T-helper 1 cell (primary cell): ENCODE measurements around the gene RRH.
A peak's percentile ranks its signal among the peaks of the same experiment; 100 is the strongest.
"Not testable (repeated sequence)": the region's sequence is repeated elsewhere in the genome, so short reads cannot be mapped to it uniquely, and the experiment has no call there.

ENCODE experiments used
- DNase-seq, 5 donors: peaks; one replicate each; pipeline ENCODE4 v3.0.0-alpha.2; 2012 to 2020
- total RNA-seq, 4 donors: gene quantifications; one replicate each; lab custom pipeline; 2026; lab: John Stamatoyannopoulos, UW

RRH gene, protein sequence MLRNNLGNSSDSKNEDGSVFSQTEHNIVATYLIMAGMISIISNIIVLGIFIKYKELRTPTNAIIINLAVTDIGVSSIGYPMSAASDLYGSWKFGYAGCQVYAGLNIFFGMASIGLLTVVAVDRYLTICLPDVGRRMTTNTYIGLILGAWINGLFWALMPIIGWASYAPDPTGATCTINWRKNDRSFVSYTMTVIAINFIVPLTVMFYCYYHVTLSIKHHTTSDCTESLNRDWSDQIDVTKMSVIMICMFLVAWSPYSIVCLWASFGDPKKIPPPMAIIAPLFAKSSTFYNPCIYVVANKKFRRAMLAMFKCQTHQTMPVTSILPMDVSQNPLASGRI
- 0.08 to 1.2 (median 0.33) reads per million in 4 donors for total RNA-seq

- no peak for DNase-seq
Observed at GRCh38 chr4:109827672-109828071, at the start of gene RRH. Gene RRH (plus strand): TSS chr4:109827972. CDS start chr4:109828028, 56 bp downstream.

DNA sequence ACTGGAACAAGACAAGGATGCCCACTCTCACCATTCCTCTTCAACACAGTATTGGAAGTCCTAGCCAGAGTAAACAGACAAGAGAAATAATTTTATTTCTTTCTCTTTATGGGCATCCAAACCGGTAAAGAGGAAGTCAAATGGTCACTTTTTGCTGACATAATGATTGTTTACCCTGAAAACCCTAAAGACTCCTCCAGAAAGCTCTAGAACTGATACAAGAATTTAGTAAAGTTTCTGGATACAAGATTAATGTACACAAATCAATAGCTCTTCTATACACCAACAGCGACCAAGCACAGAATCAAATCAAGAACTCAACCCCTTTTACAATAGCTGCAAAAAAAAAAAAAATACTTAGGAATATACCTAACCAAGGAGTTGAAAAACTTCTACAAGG lies 45.7 kb upstream of the RRH start:
- DNase-seq, result not testable (repeated sequence)

DNA sequence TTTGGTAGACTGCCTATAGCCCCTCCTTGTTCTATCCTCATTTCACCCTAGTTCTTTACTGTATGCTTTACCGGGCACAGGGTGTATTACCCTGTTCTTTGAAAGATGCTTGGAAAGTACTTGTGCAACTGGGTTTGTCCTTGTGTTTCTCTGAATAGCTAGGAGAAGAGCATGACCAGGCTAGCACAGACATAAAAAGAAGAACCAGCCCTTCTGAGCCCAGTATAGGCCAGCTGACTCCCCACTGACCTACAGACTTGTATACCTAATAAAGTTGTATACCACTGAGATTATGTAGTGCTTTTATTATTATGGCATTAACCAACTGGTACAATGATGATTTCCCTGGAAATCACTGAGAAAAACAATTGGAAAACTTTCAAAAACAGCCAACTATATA lies 40.9 kb upstream of the RRH start:
- no peak for DNase-seq

GRCh38 chr4:109787807-109788206 lies 40.0 kb upstream of the RRH start:
- no peak for DNase-seq

- DNase-seq, result no peak
Observed at GRCh38 chr4:109795059-109795458, 32.7 kb upstream of the RRH start.

DNA sequence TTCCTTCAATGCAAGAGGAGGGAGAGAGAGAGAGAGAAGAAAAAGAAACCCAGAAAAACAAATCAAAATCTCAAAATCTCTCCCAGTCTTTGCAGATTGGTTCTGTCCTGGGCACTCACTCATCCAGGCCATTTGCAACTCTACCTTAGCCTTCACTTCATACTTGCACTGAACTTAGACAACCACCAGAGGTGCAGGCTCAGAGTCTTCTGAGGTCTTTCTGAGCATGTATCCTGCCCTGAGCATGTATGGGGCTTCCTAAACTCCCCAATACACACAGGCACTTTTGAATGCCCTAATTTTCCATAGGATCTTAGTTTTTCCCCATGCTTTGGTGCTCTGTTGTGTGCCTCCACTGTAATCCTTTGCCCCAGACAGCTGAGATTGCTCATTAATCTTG lies 28.9 kb upstream of the RRH start:
- DNase-seq, result no peak

DNA sequence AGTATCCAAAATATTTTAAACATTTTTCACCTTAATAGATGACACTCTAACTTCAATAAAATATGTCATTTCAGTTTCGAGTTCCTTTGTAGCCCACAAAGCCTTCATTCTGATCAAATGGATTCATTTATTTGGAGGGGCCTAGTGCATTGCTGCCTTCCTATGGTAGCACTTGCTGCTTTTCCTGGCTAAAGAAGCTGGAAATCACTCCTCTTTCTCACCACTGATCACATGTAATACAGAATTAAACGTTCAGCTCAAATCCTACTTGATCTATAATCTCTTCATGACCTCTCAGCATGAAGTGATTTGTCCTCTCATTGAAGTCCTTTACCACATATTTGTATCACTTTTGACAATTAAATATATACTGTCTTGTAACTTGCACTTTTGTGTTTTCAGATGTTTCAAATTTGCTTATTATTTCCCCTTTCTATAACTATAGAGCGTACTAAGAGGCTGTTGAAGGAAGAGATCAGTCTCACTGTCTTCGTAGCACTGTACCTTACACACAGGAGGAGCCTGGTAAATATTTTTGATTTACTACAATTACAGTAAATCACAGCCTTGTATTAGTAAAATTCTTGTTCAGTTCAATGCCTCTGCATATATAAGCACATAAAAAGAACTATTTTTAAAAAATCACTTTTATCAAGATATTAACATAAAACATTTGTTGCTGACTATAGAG lies 26.5 kb upstream of the RRH start:
- no peak for DNase-seq

DNA sequence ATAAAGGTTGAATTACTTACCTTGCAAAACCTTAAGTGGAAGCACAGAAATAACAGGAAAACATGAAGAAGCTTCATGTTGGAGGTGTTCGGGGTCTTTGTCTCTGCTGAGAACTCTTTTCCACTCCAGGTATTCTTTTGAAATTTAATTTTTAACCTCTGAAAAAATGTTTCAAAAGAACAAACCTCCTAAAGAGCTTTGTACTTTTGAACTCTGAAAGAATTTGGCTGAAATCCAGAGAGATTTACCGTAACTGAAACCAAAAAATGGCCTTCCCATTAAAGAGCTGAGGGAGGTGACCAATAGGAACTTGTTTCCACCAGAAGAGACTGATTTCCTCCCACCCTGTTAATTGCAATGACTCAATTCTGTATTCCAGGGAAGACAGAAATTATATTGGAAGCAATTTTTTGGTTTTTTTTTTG lies 25.9 kb upstream of the RRH start, which contains the start of gene CFI:
CFI (minus strand) TSS at position 105 of the 425 bp plus-strand sequence; CDS start at position 77, 28 bp downstream.
- DNase-seq, result no peak

GRCh38 chr4:109803924-109804571 lies 23.7 kb upstream of the RRH start:
- DNase-seq, result peak in 2 of 5 donors; percentile 10 to 33

GRCh38 chr4:109809655-109810054 lies 18.1 kb upstream of the RRH start:
- DNase-seq, result no peak

DNA sequence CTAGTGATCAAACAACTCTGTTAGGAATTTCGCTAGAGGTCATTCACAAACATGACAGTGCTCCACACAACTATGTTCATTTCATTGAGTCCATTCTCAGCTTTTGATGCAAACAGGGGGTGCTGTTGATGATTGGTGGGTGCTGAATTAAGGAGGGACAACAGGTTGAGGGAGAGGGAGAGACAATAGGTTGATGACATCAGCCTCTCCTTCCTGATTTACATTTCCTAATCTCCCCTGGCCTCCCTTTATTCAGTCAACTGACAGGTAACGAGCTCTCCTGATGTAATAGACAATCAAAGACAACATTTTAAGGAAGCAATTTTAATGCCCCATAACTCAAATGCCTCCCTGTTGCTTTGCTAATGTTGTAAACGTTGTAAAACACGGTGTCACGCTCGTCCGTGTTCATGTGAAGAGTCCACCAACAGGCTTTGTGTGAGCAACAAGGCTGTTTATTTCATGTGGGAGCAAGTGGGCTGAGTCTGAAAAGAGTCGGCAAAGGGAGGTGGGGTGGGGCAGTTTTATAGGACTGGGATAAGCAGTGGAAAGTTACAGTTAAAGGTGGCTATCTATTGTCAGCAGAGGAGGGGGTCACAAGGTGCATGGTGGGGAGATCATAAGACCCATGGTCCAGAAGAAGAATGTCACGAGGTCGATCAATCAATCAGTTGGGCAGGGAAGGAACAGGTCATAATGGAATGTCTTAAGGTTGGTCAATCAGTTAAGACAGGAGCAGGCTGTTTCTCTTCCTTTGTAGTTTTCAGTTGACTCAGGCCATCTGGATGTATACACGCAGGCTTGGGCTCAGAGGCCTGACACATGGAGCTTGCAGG lies 17.0 kb upstream of the RRH start:
- DNase-seq, result no peak

DNA sequence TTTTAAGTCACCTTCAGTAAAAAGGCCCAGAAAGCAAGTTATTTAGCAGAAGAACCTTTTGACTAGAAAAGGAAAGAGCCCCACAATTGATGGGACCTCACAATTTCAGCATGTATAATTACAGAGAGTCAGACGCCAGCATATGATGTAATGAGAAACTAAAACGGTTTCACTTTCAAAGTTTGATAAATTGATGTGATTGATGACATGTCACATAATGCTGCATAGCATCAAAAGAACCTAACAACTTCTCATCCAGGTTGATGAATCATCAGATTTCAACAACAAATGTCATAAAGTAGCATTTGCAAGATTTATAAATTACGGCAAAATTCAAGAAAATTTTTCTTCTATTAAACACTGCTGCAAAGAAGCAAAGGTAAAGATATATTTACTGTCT lies 16.1 kb upstream of the RRH start:
- DNase-seq, result peak in 1 of 5 donors; percentile 41

DNA sequence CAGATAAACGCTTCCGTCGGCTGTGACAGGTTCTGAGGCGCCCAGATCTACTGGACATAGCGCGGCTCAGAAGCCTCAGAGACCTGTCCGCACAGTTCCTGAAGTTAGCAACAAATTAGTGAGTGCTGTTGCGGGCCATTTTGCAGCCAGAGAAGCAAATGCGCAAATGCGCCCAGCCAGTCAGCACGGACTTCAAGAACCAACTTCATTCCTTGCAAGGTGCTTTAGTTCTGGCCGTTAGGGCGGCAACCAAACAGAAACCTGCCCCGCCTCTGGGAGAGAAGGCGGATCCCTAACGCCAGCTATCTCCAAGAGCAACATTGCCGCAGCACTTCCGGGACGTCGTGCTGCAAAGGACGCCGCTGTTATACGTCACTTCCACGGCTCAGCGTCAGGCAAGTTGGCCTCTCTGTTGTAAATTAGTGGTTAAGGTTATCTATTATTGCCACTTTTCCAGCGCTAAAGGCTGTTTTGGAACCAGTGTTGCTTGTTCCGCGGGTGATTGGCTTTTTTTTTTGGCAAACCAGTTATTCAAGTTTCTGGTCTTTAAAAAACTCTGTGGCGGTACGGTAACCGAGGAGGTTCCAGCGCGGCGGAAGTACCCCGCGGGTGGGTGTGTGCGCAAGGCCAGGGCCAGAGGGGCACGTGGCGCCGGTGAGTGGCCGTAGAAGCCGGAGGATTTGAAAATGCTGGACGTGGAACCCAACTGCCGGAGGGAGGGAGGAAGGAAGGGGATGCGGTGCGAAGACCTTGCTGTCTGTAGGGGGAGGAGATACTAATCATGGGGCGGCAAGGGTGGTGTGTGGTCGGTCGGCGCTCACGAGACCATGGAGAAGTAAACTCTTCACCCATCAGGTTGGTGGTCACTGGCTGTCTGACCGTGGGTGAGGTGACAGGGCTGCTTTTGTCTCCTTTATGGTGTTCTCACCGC lies 12.4 kb upstream of the RRH start, which contains the start of gene GAR1:
GAR1 (plus strand) TSS at position 612 of the 931 bp plus-strand sequence. CDS start 403 bp downstream, outside the sequence.
- peak; percentile 72 to 96 (median 84) for DNase-seq

- DNase-seq, result peak; percentile 14 to 50 (median 43)
Observed at GRCh38 chr4:109816082-109816442, 11.7 kb upstream of the RRH start.

DNA sequence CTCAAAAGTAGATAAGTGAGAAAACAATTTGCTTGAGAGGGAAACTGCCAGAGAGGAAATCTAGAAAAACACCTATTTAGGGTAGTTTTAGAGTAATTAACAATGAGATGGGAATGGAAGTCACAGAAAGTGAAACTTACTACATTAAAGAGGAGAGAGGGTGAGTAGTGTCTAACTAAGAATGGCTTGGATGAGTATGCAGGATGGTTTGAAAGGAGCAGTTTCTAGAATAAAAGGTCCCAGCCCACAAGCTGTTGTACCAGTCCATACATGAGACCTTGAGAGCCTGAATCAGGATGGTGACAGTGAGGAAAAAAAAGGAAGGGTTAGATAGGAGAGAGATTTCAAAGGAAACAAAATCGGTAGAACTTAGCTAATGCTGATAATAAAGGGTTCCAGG lies 10.9 kb upstream of the RRH start:
- DNase-seq, result peak in 1 of 5 donors; percentile 42

GRCh38 chr4:109818268-109818667 lies 9.5 kb upstream of the RRH start:
- DNase-seq, result no peak

GRCh38 chr4:109820563-109820962 lies 7.2 kb upstream of the RRH start:
- DNase-seq, result no peak

DNA sequence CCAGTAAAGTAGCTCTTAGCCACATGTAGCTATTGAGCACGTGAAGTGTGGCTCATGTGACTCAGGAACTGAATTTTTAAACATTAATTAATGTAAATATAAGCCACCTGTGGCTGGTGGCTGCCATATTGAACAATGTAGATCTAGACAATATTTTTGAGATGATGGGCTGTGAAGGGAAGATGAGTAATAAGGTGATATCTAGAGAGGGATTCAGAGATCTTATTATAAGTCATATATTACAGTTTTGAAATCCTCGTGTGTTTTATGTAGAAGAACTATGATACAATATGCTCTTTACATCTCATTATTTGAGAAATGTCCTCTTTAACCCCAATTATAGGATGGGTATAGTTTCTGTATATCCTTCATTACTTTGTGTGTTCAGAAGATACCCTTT lies 6.6 kb upstream of the RRH start:
- DNase-seq, result no peak

DNA sequence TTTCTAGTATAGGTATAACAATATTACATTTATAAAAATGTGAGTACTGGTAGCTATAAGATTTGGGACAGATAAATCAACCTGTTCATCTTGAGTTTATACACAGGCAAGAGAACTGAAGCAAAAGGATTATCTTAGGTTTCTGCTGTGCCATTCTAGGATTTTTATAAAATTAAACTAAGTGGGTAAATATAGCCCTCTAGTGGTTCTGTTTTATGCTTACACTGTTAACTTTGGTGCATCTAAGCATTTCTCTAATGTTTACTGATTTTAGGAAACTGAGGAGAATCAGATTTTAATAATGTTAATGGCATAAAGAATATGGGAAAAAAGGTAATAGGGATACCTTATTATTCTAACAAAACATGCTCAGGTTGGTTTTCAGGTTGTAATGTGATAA lies 1.1 kb upstream of the RRH start:
- no peak for DNase-seq

- DNase-seq, result no peak
Observed at GRCh38 chr4:109833756-109834155, 6.0 kb downstream of the RRH start.

GRCh38 chr4:109836985-109837384 lies 9.2 kb downstream of the RRH start:
- no peak for DNase-seq
